Esophagus (tissue), 2 donors: ENCODE measurements around the gene ADRA2B. TPM values are rescaled to one million over a fixed set of nuclear protein-coding genes. Genes with fewer than 3 reads are reported as not detected.
"Not testable (repeated sequence)": the region's sequence is repeated elsewhere in the genome, so short reads cannot be mapped to it uniquely, and the experiment has no call there.

Experiments
- H3K27ac ChIP-seq, 2 donors: one replicate each; pipeline ENCODE4 v1.5.1; 2013; ENCODE audit warnings: low read depth in 2 of 2, mild to moderate bottlenecking in 2 of 2, inconsistent platforms in 1 of 2, low read length in 1 of 2, moderate library complexity in 1 of 2
- H3K27me3 ChIP-seq, 2 donors: one replicate each; pipeline ENCODE4 v1.6.1; 2013; ENCODE audit warnings: low read length in 2 of 2, control low read depth in 1 of 2, mild to moderate bottlenecking in 1 of 2; ENCODE audit not compliant: insufficient read depth in 2 of 2, control insufficient read depth in 1 of 2
- H3K36me3 ChIP-seq, 2 donors: one replicate each; pipeline ENCODE4 v1.6.1; 2013; ENCODE audit warnings: low read length in 1 of 2; ENCODE audit not compliant: control insufficient read depth in 2 of 2, insufficient read depth in 2 of 2
- H3K4me1 ChIP-seq, 2 donors: one replicate each; pipeline ENCODE4 v1.6.1; 2013; ENCODE audit warnings: low read length in 1 of 2; ENCODE audit not compliant: control insufficient read depth in 2 of 2, insufficient read depth in 2 of 2
- H3K4me3 ChIP-seq, 2 donors: one replicate each; pipeline ENCODE4 v1.5.1; 2013; ENCODE audit warnings: low read length in 2 of 2, mild to moderate bottlenecking in 2 of 2, low read depth in 1 of 2, moderate library complexity in 1 of 2
- H3K9me3 ChIP-seq, 2 donors: one replicate each; pipeline ENCODE4 v1.6.1; 2013; ENCODE audit warnings: mild to moderate bottlenecking in 2 of 2, low read depth in 1 of 2, low read length in 1 of 2, moderate library complexity in 1 of 2; ENCODE audit not compliant: control insufficient read depth in 2 of 2, insufficient read depth in 1 of 2
- WGBS, 2 donors: extraction: QIAGEN DNeasy Blood & Tissue Kit; methylation state at CpG; one replicate each; pipeline ENCODE4 v1.1.7; 2013; 5-methylcytosine and 5-hydroxymethylcytosine counted together
- polyA plus RNA-seq, 2 donors: library from polyadenylated mRNA; stranded (reverse); fragments of 200-250 nt; gene quantifications; one replicate each; pipeline ENCODE4 v1.2.3, GENCODE V29; 2013
- donor health status: healthy with polysubstance abuse.
- donor health status: Bipolar disorder and iron deficiency.

The ADRA2B gene
- polyA plus RNA-seq, 2 donors = 0.27 to 0.98 TPM

GRCh38 chr2:96143848-96144480 lies 27.6 kb upstream of the ADRA2B start:
- Histone ChIP-seq H3K27ac (no peak overlapping the region), H3K9me3 (no peaks in the 10 kb centered on the region), H3K36me3 (no peaks in the 10 kb centered on the region), H3K27me3 (no peaks in the 10 kb centered on the region), H3K4me3 (peak overlapping the region; percentile 60 to 68), H3K4me1 (peaks cover 14 to 20% of the 10 kb centered on the region in 2 donors)
- WGBS, 2 donors = 72 to 74% methylated on average over 23 of the region's 23 CpGs

- Histone ChIP-seq H3K27ac (no peak overlapping the region), H3K27me3 (no peaks in the 10 kb centered on the region), H3K4me3 (peak overlapping the region in 1 of 2 donors; percentile 68), H3K36me3 (no peaks in the 10 kb centered on the region), H3K4me1 (peaks cover 10 to 23% of the 10 kb centered on the region in 2 donors), H3K9me3 (no peaks in the 10 kb centered on the region)
- WGBS, 2 donors = 75 to 79% methylated on average over 10 of the region's 10 CpGs
These were observed 27.0 kb upstream of the ADRA2B start for GRCh38 chr2:96143231-96143847.

- Histone ChIP-seq H3K27me3 (no peaks in the 10 kb centered on the region), H3K4me3 (no peak overlapping the region), H3K27ac (no peak overlapping the region), H3K4me1 (peaks cover 9 to 26% of the 10 kb centered on the region in 2 donors), H3K9me3 (no peaks in the 10 kb centered on the region), H3K36me3 (no peaks in the 10 kb centered on the region)
- 79% methylated on average over 26 of the region's 26 CpGs for WGBS, 2 donors
These were observed 26.1 kb upstream of the ADRA2B start for GRCh38 chr2:96142217-96143113.

- peaks cover 9 to 24% of the 10 kb centered on the region in 2 donors for H3K4me1 ChIP-seq
- not testable (repeated sequence) for H3K36me3 ChIP-seq, H3K27ac ChIP-seq, H3K4me3 ChIP-seq, H3K9me3 ChIP-seq, H3K27me3 ChIP-seq
- WGBS, 2 donors = 95% methylated on average over 5 of the region's 5 CpGs
These were observed 25.2 kb upstream of the ADRA2B start for GRCh38 chr2:96141624-96141967.

- Histone ChIP-seq H3K36me3 (no peaks in the 10 kb centered on the region), H3K27me3 (no peaks in the 10 kb centered on the region), H3K4me1 (peaks cover 9 to 24% of the 10 kb centered on the region in 2 donors), H3K27ac (no peak overlapping the region), H3K4me3 (no peak overlapping the region), H3K9me3 (no peaks in the 10 kb centered on the region)
- WGBS, 2 donors = 94% methylated on average over 13 of the region's 13 CpGs
These were observed 24.7 kb upstream of the ADRA2B start for GRCh38 chr2:96140941-96141623.

GRCh38 chr2:96139181-96139758 lies 22.9 kb upstream of the ADRA2B start:
- Histone ChIP-seq H3K27me3 (no peaks in the 10 kb centered on the region), H3K27ac (peak overlapping the region in 1 of 2 donors; percentile 61), H3K9me3 (no peaks in the 10 kb centered on the region), H3K4me3 (no peak overlapping the region), H3K4me1 (peaks cover 9 to 18% of the 10 kb centered on the region in 2 donors), H3K36me3 (no peaks in the 10 kb centered on the region)
- 80 to 85% methylated on average over 7 of the region's 7 CpGs for WGBS, 2 donors

GRCh38 chr2:96138179-96139145 lies 22.1 kb upstream of the ADRA2B start, which contains the start of gene ASTL:
TSS of gene ASTL (minus strand) at chr2:96138502. CDS start at chr2:96138436, 66 bp downstream.
- peaks cover under 1 to 12% of the 10 kb centered on the region in 2 donors for H3K4me1 ChIP-seq
- H3K9me3 ChIP-seq = no peaks in the 10 kb centered on the region
- H3K27ac ChIP-seq = peak within 1 kb of the TSS; percentile 43 to 73
- no peaks in the 10 kb centered on the region for H3K36me3 ChIP-seq
- WGBS, 2 donors = 14 to 16% methylated on average over 16 to 17 of the region's 17 CpGs
- H3K4me3 ChIP-seq = no peak within 1 kb of the TSS
- H3K27me3 ChIP-seq = no peaks in the 10 kb centered on the region

- peaks cover 0 to 12% of the 10 kb centered on the region in 2 donors for H3K4me1 ChIP-seq
- no peaks in the 10 kb centered on the region for H3K9me3 ChIP-seq
- H3K4me3 ChIP-seq = no peak overlapping the region
- H3K27me3 ChIP-seq = no peaks in the 10 kb centered on the region
- H3K27ac ChIP-seq = peak overlapping the region; percentile 43 to 73
- WGBS, 2 donors = 77 to 78% methylated on average over 15 of the region's 15 CpGs
- no peaks in the 10 kb centered on the region for H3K36me3 ChIP-seq
These were observed 21.2 kb upstream of the ADRA2B start for GRCh38 chr2:96137321-96138178.
